HG03159 (cell line): ENCODE data around the gene CD207.

Experiments used
- ATAC-seq: cut with Tn5 transposase; IDR thresholded peaks from one replicate; pipeline ENCODE4 v1.9.1; 2021; ENCODE audit warnings: mild to moderate bottlenecking, moderate library complexity; ENCODE audit not compliant: unreplicated experiment

The CD207 gene

DNA sequence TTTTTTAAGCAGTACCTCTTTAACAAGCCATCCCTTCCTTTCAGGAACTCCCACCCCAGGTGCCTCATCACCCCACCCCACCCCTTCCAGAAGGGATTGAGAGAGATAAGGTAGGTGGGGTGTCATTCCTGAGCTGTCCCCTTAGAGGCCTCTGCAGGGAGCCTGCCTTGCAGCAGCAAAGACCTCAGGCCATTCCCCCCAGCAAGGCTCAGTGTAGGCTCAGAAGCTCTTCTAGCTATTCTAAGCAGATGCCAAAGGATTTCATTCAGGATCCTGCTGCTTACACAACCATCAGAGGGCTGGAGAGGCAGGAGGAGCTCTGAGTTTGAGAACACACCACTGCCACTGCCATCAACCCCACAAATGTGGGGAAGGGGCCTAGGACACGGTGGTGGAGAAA, 39.4 kb downstream of the CD207 start:
- ATAC-seq, result no peak

DNA sequence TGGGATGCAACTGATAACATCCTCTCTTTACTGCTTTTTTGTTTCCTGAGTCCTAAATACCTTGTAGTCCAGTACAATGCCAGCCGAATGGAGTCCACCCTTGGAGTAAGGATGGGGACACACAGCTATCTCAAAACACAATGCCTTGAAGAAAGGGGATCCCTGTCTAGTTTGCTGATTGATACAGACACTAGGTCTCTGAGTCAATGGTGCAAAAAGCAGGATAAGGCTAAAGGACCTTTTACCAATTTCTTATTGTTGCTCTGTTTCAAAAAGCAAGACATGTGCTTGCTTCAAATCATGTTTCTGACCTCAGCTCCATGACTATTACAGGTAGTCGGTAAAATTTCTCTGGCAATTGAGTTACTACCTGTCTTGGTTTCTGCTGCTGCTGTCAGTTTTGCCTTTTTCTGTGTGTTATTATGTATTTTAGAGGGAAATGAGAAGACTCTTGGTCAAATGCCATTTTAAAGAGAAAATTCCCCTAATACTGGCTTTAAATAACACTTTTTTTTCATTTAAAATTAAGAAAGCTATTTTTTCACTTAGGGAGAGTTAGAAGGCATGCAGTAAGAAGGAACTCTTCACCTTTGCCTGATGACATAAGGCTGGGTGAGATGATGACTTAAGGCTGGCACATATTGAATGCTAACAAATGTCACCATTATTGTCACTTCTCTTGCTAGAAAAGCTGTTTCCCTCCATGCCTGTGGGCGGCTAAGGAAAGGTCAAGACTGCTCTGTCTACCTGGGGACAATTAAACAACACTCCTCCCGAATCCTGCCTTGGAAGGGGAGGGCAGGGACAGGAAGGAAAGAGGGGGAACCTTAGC, 40.2 kb downstream of the CD207 start:
- ATAC-seq, result no peak

DNA sequence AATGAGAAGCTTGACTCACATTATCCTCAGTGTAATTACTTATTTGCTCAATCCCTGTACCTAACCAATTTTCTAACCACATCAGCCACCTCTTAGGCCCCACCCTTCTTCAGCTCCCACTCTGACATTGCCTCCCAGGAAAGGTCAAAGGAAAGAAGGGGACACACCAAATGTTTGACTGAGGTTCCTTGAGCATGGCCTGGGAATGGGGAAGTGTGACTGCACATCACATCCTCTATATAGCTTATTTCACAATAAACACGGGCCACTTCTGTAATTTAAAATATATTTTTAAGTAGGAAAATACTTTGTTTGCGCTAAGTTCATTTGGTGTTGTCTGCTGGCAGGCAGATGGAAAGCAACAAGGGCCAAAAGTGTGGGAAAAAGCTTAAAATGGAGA, 42.2 kb downstream of the CD207 start:
- ATAC-seq, result no peak

DNA sequence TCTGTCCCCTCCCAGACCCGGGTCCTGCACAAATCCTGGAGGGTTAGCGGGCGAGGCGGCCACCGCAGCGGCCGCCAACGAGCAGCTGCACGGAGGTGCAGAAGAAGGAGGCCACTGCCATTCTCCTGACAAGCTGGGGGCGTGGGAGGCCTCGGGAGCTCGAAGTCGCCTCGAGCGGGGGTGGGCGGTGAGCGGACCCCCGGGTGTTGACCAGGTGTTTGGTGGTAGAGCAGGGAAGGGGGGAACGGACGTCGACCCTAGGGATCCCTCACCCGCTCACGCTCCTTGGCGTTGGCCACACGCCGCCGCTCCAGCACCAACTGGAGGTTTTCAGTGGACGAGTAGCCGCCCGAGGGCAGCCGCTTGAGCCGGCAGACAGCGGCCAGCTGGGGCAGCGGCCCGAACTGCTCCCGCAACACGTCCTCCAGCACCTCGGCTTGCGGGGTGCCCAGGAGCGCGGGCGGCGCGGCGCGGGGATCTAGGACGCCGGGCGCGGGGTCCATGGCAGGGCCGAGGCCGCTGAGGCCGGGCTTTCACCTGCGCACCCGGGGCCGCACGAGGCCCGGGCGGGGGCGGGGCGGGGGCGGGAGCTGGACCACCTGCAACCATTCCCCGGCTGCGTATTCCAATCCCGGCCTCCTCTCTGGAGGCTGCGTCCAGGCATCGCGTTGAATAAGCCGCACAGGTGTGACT, 45.3 kb downstream of the CD207 start, which contains the start of gene FIGLA:
TSS of gene FIGLA (minus strand) at position 508 of the 693 bp plus-strand sequence. CDS start at position 503, 5 bp downstream.
- no peak for ATAC-seq

DNA sequence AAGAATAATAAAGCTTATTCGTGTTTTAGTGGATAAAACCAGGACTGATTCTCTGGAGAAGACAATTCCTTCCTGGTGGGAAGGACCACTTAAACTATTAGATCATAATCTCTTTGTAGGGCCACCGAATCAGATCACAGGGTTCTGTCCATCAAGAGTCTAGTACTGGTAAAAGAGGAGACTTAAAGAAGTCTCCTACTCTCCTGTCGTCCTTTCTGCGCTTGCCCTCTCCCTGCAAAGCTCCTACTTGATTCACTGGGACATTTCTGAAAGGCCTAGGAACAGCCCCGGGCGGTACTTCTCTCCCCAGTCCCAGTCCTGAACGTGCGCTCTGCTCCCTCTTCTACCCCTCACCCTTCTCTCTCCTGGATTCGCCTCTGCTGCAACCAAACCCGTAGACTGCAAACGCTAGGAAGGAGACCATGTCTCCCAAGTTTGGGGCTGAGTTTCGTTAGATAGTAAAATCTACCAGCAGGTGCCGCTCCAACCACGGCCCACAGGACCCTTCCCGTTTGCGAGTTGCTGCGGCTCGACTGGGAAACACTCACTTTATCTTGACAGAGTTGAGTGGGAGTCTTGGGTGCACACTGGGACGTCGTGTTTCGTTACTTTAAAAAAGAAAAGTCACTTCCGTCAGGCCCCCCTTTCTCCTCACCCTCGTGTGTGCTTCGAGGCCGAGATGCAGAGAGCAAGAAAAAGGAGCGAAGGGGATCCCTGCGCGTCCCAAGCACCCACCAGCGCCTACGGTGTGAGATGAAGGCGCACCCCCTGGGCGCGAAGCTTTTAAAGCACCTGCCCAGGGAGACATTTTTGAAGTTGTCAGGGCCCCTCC, 46.1 kb downstream of the CD207 start:
- no peak for ATAC-seq

DNA sequence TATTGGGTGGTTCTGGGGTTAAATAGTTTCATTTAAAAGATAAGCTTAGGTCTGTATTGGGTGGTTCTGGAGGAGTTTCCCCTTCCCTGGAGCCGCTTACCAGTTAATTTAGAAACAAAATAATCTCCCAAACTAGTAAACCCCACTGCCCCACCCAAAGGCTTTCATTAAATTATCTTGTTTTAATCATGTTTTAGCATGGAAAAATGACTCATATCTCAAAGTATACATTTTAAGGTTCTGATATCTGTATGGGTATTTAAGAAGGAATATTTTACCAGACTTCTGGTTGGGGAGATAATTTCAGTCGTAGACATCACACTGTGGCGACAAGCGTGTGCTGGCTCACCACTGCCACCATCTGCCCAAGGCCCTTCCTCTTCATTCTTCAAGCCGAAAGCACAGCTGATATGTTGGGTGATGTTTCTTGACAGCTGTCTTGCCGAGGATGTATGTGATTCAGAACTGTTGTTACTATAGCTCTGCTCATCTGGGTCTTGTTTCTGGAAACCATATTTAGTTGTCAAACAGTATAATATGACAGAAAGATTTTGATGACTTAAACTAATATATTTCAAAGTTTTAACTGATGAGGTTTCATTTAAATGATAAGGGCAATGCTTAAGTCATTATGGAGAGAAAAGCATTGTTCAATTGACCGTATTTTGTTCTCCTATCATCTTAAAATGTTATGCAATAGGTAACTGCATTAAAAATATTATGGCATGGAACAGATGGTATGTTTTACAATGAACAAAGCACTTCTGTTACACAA, 50.3 kb downstream of the CD207 start:
- no peak for ATAC-seq

DNA sequence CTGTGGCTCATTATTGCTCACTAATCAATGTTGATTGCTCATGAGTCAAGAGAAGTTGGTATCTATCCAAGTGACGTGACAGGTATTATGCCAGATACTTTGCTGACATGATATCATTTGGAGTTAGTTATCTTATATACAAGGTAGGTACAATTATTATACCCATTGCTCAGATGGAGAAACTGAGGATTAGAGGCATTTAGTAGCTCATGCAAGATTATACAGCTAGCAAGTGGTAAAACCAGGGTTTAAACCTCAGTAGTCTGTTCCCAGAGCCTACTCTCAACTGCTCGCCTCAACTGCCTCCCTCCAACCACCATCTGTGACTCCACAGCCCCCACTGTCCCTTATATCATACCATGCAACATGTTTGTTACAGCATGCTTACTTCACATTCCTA, 51.3 kb downstream of the CD207 start:
- ATAC-seq, result no peak
